PC-3 (cell line): Measurements from ENCODE around the gene IRF5. TPM values are rescaled to one million over a fixed set of nuclear protein-coding genes. Genes with fewer than 3 reads are reported as not detected.
A peak's percentile ranks its signal among the peaks of the same experiment; 100 is the strongest.

Experiments used
- ATAC-seq: fragments of 200-7000 bp; cut with Tn5 transposase; 2 replicates; pipeline ENCODE4 v1.9.1; 2020; ENCODE audit warnings: mild to moderate bottlenecking, moderate library complexity
- BruUV-seq: library from RNA; stranded (reverse); fragments of 400-500 nt; replicated peaks from 2 replicates; lab custom pipeline; 2021; lab: Mats Ljungman, UMichigan
- CTCF ChIA-PET: fragments of 300-600 bp; sonication (Branson Sonifier 250); formaldehyde crosslinking; loops from one replicate; lab custom pipeline; 2022; ENCODE audit warnings: antibody characterized with exemption; lab: Charles Lee
- POLR2A ChIA-PET: fragments of 300-600 bp; sonication (Branson Sonifier 250); formaldehyde crosslinking; loops from one replicate; lab custom pipeline; 2022; ENCODE audit warnings: antibody characterized with exemption; ENCODE audit not compliant: unreplicated experiment; lab: Charles Lee
- DNase-seq: peaks from one replicate; pipeline ENCODE4 v3.0.0-alpha.2; 2015
- H2AFZ ChIP-seq: fragments of 300-600 bp; sonication (generic); 2 replicates; pipeline ENCODE4 v1.6.0; 2016; ENCODE audit warnings: antibody characterized with exemption, low read length
- H3F3A ChIP-seq: fragments of 300-600 bp; sonication (generic); one replicate; pipeline ENCODE4 v1.6.0; 2017; ENCODE audit warnings: antibody characterized with exemption, low read length, control low read depth, mild to moderate bottlenecking; ENCODE audit not compliant: unreplicated experiment
- H3K27ac ChIP-seq: fragments of 300-600 bp; sonication (generic); 2 replicates; pipeline ENCODE4 v1.5.1; 2016; ENCODE audit warnings: mild to moderate bottlenecking, low read length
- H3K27me3 ChIP-seq: fragments of 300-600 bp; sonication (generic); 2 replicates; pipeline ENCODE4 v1.6.1; 2016; ENCODE audit warnings: low read length, mixed read lengths
- H3K36me3 ChIP-seq: fragments of 300-600 bp; sonication (generic); 2 replicates; pipeline ENCODE4 v1.6.1; 2016; ENCODE audit warnings: low read depth, mixed run types, low read length, mixed read lengths
- H3K4me1 ChIP-seq: fragments of 300-600 bp; sonication (generic); 2 replicates; pipeline ENCODE4 v1.5.1; 2016; ENCODE audit warnings: low read length; ENCODE audit not compliant: insufficient read depth
- H3K4me2 ChIP-seq: fragments of 300-600 bp; sonication (generic); 2 replicates; pipeline ENCODE4 v1.6.0; 2016; ENCODE audit warnings: low read length
- H3K4me3 ChIP-seq: fragments of 300-600 bp; sonication (generic); 2 replicates; pipeline ENCODE4 v1.5.1; 2016; ENCODE audit warnings: mild to moderate bottlenecking, low read length, mixed read lengths
- H3K79me2 ChIP-seq: fragments of 300-600 bp; sonication (generic); 2 replicates; pipeline ENCODE4 v1.6.1; 2017; ENCODE audit warnings: low read length, mixed read lengths
- H3K9ac ChIP-seq: fragments of 300-600 bp; sonication (generic); 2 replicates; pipeline ENCODE4 v1.6.0; 2016; ENCODE audit warnings: mild to moderate bottlenecking, low read length
- H3K9me2 ChIP-seq: fragments of 300-600 bp; sonication (generic); replicated peaks from 2 replicates; pipeline ENCODE4 v1.6.1; 2016; ENCODE audit warnings: mixed run types, low read length, mixed read lengths
- H3K9me3 ChIP-seq: fragments of 300-600 bp; sonication (generic); 2 replicates; pipeline ENCODE4 v1.6.1; 2016; ENCODE audit warnings: low read length, mixed read lengths
- H4K20me1 ChIP-seq: fragments of 300-600 bp; sonication (generic); 2 replicates; pipeline ENCODE4 v1.6.1; 2016; ENCODE audit warnings: low read length, mixed read lengths
- CTCF ChIP-seq: fragments of 300-600 bp; sonication (generic); conservative IDR thresholded peaks from 2 replicates; pipeline ENCODE4 v1.5.1; 2017; ENCODE audit warnings: antibody characterized with exemption, low read depth, mild to moderate bottlenecking, low read length
- EZH2 ChIP-seq: fragments of 300-600 bp; sonication (generic); IDR thresholded peaks from one replicate; pipeline ENCODE4 v1.6.1; 2017; ENCODE audit warnings: antibody characterized with exemption, mild to moderate bottlenecking, low read length; ENCODE audit not compliant: unreplicated experiment
- EZH2phosphoT487 ChIP-seq: fragments of 300-600 bp; sonication (generic); IDR thresholded peaks from 2 replicates; pipeline ENCODE4 v1.6.1; 2018; ENCODE audit warnings: mild to moderate bottlenecking, antibody characterized with exemption, low read length, borderline replicate concordance
- intact Hi-C: fragments of 100-400 bp; cut with micrococcal nuclease; formaldehyde crosslinking; loops from 2 replicates; pipeline ENCODE4 v1.9.0; 2023
- total RNA-seq: library from RNA; depleted of rRNA; stranded (reverse); fragments of >200 nt; gene quantifications from 2 replicates; pipeline ENCODE4 v1.2.3, GENCODE V29; 2014

Gene IRF5
- total RNA-seq, 1 experiment from 2014 or later = 15.3 TPM

- Histone ChIP-seq H3K27me3 (no peaks in the 10 kb centered on the region), H3K4me1 (no peaks in the 10 kb centered on the region), H3K27ac (no peak overlapping the region), H3F3A (no peaks in the 10 kb centered on the region), H2AFZ (no peak overlapping the region), H3K9me3 (no peaks in the 10 kb centered on the region), H3K4me2 (no peak overlapping the region), H3K4me3 (no peak overlapping the region), H4K20me1 (no peaks in the 10 kb centered on the region), H3K9me2 (no peaks in the 10 kb centered on the region), H3K36me3 (peaks cover 12% of the 10 kb centered on the region; the same call in 1 of the 2 replicates), H3K9ac (no peak overlapping the region), H3K79me2 (no peaks in the 10 kb centered on the region)
- intact Hi-C loops = no loop called here
- DNase-seq = no peak
- BruUV-seq = TSS peak; percentile 1
- POLR2A ChIA-PET = interaction anchor here (0.6 kb wide), 1 partner anchor 397 kb away, joined by 3 read pairs; no protein-coding TSS in a partner anchor
- TF ChIP-seq EZH2phosphoT487 (no peak), CTCF (no peak), EZH2 (no peak)
- CTCF ChIA-PET = no interaction called here
- no peak for ATAC-seq
Observed at GRCh38 chr7:128948976-128949760, 11.4 kb downstream of the IRF5 start.

GRCh38 chr7:128951296-128951695, 13.6 kb downstream of the IRF5 start:
- peaks cover 20% of the 10 kb centered on the region; the same call in 1 of the 2 replicates for H3K36me3 ChIP-seq
- no peak overlapping the region for H3K27ac ChIP-seq
- intact Hi-C loops = no loop called here
- no peak overlapping the region for H2AFZ ChIP-seq
- no peaks in the 10 kb centered on the region for H3K9me2 ChIP-seq
- no peaks in the 10 kb centered on the region for H3K9me3 ChIP-seq
- no peak overlapping the region for H3K4me2 ChIP-seq
- H3K9ac ChIP-seq = no peak overlapping the region
- ATAC-seq (no peak), DNase-seq (no peak)
- no peak overlapping the region for H3K4me3 ChIP-seq
- no peaks in the 10 kb centered on the region for H3F3A ChIP-seq
- no TSS peak for BruUV-seq
- TF ChIP-seq EZH2 (no peak), CTCF (no peak), EZH2phosphoT487 (no peak)
- H4K20me1 ChIP-seq = no peaks in the 10 kb centered on the region
- H3K79me2 ChIP-seq = no peaks in the 10 kb centered on the region
- POLR2A ChIA-PET = no interaction called here
- H3K4me1 ChIP-seq = no peaks in the 10 kb centered on the region
- CTCF ChIA-PET = no interaction called here
- no peaks in the 10 kb centered on the region for H3K27me3 ChIP-seq

GRCh38 chr7:128954150-128954549, 16.4 kb downstream of the IRF5 start:
- Histone ChIP-seq H3F3A (no peaks in the 10 kb centered on the region), H3K36me3 (peaks cover 38% of the 10 kb centered on the region), H4K20me1 (no peaks in the 10 kb centered on the region), H3K79me2 (no peaks in the 10 kb centered on the region), H2AFZ (no peak overlapping the region), H3K27me3 (no peaks in the 10 kb centered on the region), H3K4me2 (no peak overlapping the region), H3K9me2 (no peaks in the 10 kb centered on the region), H3K9me3 (no peaks in the 10 kb centered on the region), H3K27ac (no peak overlapping the region), H3K4me1 (no peaks in the 10 kb centered on the region), H3K9ac (no peak overlapping the region), H3K4me3 (no peak overlapping the region)
- ATAC-seq = no peak
- no peak for TF ChIP-seq EZH2
- TF ChIP-seq EZH2phosphoT487 = no peak
- intact Hi-C loops = no loop called here
- POLR2A ChIA-PET = no interaction called here
- DNase-seq = no peak
- no TSS peak for BruUV-seq
- CTCF ChIA-PET = no interaction called here
